ENCODE results near the gene PKDCC. TPM values are rescaled to one million over a fixed set of nuclear protein-coding genes. Genes with fewer than 3 reads are reported as not detected.

The PKDCC gene
- total and polyA plus RNA-seq, 2 of the 13 experiments (the other 11 are each of a cell fraction or from before 2014, with no cell fraction given): 52.6 to 58.8 TPM

DNA sequence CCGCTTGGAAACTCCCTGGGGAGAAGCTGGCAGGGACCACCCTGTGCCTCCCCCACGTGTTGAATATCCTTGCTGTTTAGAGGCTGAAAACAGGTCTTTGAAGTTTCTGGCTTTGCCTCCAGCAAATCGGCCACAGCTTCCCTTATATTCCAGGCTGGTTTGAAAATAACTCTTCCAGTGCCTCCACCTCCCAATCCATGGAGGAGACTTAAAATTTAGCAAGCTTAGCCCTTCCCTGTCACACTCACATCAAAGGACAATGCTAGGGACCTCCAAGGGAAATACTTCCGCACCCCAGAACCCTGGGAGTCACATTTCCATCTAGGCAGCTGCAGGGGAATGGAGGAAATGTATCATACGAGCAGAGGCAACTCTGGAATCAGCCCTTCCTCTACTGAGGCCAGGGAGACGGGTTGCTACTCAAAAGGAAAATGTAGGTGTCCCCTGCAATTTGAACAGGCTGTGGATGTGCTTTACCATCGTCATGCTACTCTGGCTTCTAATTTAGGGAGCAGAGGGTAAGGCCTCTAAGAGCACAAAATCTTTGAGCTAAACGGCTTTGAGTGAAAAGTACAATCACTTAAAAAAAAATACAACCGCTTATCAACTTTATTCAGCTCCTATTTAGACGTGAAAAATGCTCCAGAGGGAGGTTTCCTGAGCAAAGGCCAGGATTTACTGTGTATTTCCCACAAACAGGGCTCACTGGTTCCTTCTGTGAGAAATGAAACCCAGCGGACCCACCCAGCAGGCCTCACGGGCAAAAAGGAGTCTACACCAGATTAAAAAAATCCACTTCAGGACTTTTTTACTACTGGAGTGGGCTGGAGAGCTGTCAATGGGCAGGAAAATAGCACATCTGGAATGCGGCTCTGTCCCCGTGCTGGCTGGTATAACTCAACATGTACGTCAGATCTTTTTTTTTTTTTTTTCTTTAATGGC is 49.4 kb upstream of the PKDCC start (continued):
- TF ChIP-seq, protein P1, sequence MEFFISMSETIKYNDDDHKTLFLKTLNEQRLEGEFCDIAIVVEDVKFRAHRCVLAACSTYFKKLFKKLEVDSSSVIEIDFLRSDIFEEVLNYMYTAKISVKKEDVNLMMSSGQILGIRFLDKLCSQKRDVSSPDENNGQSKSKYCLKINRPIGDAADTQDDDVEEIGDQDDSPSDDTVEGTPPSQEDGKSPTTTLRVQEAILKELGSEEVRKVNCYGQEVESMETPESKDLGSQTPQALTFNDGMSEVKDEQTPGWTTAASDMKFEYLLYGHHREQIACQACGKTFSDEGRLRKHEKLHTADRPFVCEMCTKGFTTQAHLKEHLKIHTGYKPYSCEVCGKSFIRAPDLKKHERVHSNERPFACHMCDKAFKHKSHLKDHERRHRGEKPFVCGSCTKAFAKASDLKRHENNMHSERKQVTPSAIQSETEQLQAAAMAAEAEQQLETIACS (CRISPR knock-in tag; IDR thresholded peaks at IDR 0.05): no peak

DNA sequence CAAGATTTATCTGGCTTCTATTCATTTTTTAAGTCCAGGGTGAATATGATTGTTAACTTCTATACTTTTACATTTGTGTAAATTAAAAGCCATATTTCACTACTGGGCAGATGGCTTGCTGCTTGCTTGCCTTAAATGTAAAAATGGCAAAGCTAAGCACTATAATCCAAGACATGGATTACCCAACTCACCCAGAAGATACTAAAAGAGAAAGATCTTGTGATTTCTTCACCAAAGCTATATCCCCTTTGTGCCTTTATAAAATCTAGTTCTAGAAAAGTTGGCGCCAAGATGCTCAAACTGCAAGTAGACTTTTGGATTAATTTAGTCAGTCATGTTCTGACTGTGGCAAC is 48.7 kb upstream of the PKDCC start:
- peaks cover 3 to 38% of the 10 kb centered on the region in 2 experiments for H3K27me3 ChIP-seq (ENCODE audit: control insufficient read depth in 1 of 2, insufficient read depth in 2 of 2, low read length in 2 of 2)
- H3K4me3 ChIP-seq (replicated peaks in 1 of 3; ENCODE audit: insufficient read depth in 1 of 3, low read depth in 2 of 3, low read length in 3 of 3): no peak overlapping the region
- FAIRE-seq (no peak), DNase-seq (ENCODE audit: low spot score) (no peak), ATAC-seq (no peak)
- 55% methylated on average over 1 of the region's 1 CpG for WGBS (ENCODE audit: low lambda C conversion rate)
- TF ChIP-seq NRL (CRISPR knock-in tag; IDR thresholded peaks at IDR 0.05; ENCODE audit: borderline replicate concordance): no peak
- TF ChIP-seq POGZ (CRISPR knock-in tag; IDR thresholded peaks at IDR 0.05): no peak
- no peak for TF ChIP-seq MAZ (IDR thresholded peaks at IDR 0.05; ENCODE audit: borderline replicate concordance, low read depth, low read length)
- no peak for TF ChIP-seq MAZ (CRISPR knock-in tag; IDR thresholded peaks at IDR 0.05; ENCODE audit: low read depth)
- no peak for TF ChIP-seq SMARCC2 (IDR thresholded peaks at IDR 0.05)
- no peak for TF ChIP-seq ZNF296 (CRISPR knock-in tag; conservative IDR thresholded peaks at IDR 0.05)
- no peak for TF ChIP-seq TRIM24 (CRISPR knock-in tag; IDR thresholded peaks at IDR 0.05)
- TF ChIP-seq, protein P2, sequence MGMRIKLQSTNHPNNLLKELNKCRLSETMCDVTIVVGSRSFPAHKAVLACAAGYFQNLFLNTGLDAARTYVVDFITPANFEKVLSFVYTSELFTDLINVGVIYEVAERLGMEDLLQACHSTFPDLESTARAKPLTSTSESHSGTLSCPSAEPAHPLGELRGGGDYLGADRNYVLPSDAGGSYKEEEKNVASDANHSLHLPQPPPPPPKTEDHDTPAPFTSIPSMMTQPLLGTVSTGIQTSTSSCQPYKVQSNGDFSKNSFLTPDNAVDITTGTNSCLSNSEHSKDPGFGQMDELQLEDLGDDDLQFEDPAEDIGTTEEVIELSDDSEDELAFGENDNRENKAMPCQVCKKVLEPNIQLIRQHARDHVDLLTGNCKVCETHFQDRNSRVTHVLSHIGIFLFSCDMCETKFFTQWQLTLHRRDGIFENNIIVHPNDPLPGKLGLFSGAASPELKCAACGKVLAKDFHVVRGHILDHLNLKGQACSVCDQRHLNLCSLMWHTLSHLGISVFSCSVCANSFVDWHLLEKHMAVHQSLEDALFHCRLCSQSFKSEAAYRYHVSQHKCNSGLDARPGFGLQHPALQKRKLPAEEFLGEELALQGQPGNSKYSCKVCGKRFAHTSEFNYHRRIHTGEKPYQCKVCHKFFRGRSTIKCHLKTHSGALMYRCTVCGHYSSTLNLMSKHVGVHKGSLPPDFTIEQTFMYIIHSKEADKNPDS (CRISPR knock-in tag; IDR thresholded peaks at IDR 0.05): no peak
- TF ChIP-seq ZNF552 (CRISPR knock-in tag; IDR thresholded peaks at IDR 0.05; ENCODE audit: borderline replicate concordance): no peak
- no peak for TF ChIP-seq ZNF451 (CRISPR knock-in tag; IDR thresholded peaks at IDR 0.05)
- TF ChIP-seq TGIF2 (CRISPR knock-in tag; IDR thresholded peaks at IDR 0.05): no peak
- in situ Hi-C loops (cut with HindIII; ENCODE audit: extremely low pct_ligation_motif_present, low pct_unique_long_range_greater_than_20kb) (no loop called here), intact Hi-C loops (cut with micrococcal nuclease; ENCODE audit: unreplicated experiment) (no loop called here)
- ChIA-PET POLR2A (no interaction called here), CTCF (ENCODE audit: low intra/inter-chr PET ratio, low total read pairs) (no interaction called here)
- no peak overlapping the region for H3K27ac ChIP-seq (ENCODE audit: extremely low read length, insufficient read depth, low read length)
- H2AFZ ChIP-seq (ENCODE audit: low read length): no peak overlapping the region
- no peaks in the 10 kb centered on the region for H4K20me1 ChIP-seq (ENCODE audit: insufficient read depth, low read length)
- H3K9ac ChIP-seq (ENCODE audit: insufficient read depth, low read depth, low read length): no peak overlapping the region
- no TSS peak for BruUV-seq (replicated peaks)
- no peaks in the 10 kb centered on the region for H3K36me3 ChIP-seq (replicated peaks in 1 of 2; ENCODE audit: control insufficient read depth in 1 of 2, insufficient read depth in 2 of 2, low read length in 2 of 2)
- no peaks in the 10 kb centered on the region for H3K4me1 ChIP-seq (ENCODE audit: insufficient read depth, low read length)
- no peak overlapping the region for H3K4me2 ChIP-seq (ENCODE audit: low read depth, low read length)
- no peaks in the 10 kb centered on the region for H3K79me2 ChIP-seq (ENCODE audit: insufficient read depth, low read length)
- no peaks in the 10 kb centered on the region for H3K9me3 ChIP-seq (ENCODE audit: low read length)

Measured in HepG2 (cell line).